WTC11 (cell line): ENCODE data around the gene KYNU.

ENCODE experiments used
- CBFB ChIP-seq: sonication (generic); formaldehyde crosslinking; IDR thresholded peaks from 2 replicates; pipeline ENCODE4 v1.8.1; 2022; ENCODE audit warnings: mild to moderate bottlenecking, low read depth, missing genetic modification reagents
- EMX1 ChIP-seq: fragments of 250-450 bp; sonication (Bioruptor Pico); IDR thresholded peaks from 2 replicates; pipeline ENCODE4 v1.8.0; 2021; ENCODE audit warnings: mild to moderate bottlenecking
- FOXK1 ChIP-seq: sonication (generic); formaldehyde crosslinking; IDR thresholded peaks from 2 replicates; pipeline ENCODE4 v1.8.0; 2022; ENCODE audit warnings: mild to moderate bottlenecking, moderate library complexity, missing genetic modification reagents
- JUN ChIP-seq: sonication (generic); formaldehyde crosslinking; IDR thresholded peaks from 2 replicates; pipeline ENCODE4 v1.8.0; 2023; ENCODE audit warnings: mild to moderate bottlenecking, missing genetic modification reagents
- MYBL2 ChIP-seq: sonication (generic); formaldehyde crosslinking; IDR thresholded peaks from 2 replicates; pipeline ENCODE4 v1.8.1; 2023; ENCODE audit warnings: mild to moderate bottlenecking, moderate library complexity, missing genetic modification reagents
- NR3C1 ChIP-seq: sonication (generic); formaldehyde crosslinking; conservative IDR thresholded peaks from 2 replicates; pipeline ENCODE4 v1.8.1; 2023; ENCODE audit warnings: low read depth, mild to moderate bottlenecking, missing genetic modification reagents
- RORB ChIP-seq: fragments of 250-450 bp; sonication (Bioruptor Pico); IDR thresholded peaks from 2 replicates; pipeline ENCODE4 v1.9.0; 2021; ENCODE audit warnings: mild to moderate bottlenecking
- ZBTB21 ChIP-seq: sonication (generic); formaldehyde crosslinking; IDR thresholded peaks from 2 replicates; pipeline ENCODE4 v1.8.1; 2023; ENCODE audit warnings: mild to moderate bottlenecking, missing genetic modification reagents, borderline replicate concordance
- TF ChIP-seq, protein P1 (sequence below): sonication (generic); formaldehyde crosslinking; IDR thresholded peaks from 2 replicates; pipeline ENCODE4 v1.8.1; 2023; ENCODE audit warnings: mild to moderate bottlenecking, moderate library complexity, missing genetic modification reagents
- TF ChIP-seq, protein P2 (sequence below): fragments of 200-600 bp; IDR thresholded peaks from 2 replicates; pipeline ENCODE4 v1.8.0; 2022; ENCODE audit warnings: antibody characterized with exemption
- TF ChIP-seq, protein P3 (sequence below): sonication (generic); formaldehyde crosslinking; IDR thresholded peaks from 2 replicates; pipeline ENCODE4 v1.8.0; 2022; ENCODE audit warnings: mild to moderate bottlenecking, missing genetic modification reagents
- TF ChIP-seq, protein P4 (sequence below): sonication (generic); formaldehyde crosslinking; IDR thresholded peaks from 2 replicates; pipeline ENCODE4 v1.8.0; 2022; ENCODE audit warnings: mild to moderate bottlenecking, missing genetic modification reagents
- TF ChIP-seq, protein P5 (sequence below): fragments of 250-450 bp; sonication (Bioruptor Pico); IDR thresholded peaks from 2 replicates; pipeline ENCODE4 v1.9.0; 2021; ENCODE audit warnings: mild to moderate bottlenecking
- TF ChIP-seq, protein P6 (sequence below): fragments of 250-450 bp; sonication (Bioruptor Pico); IDR thresholded peaks from 2 replicates; pipeline ENCODE4 v1.9.0; 2021; ENCODE audit warnings: moderate library complexity, mild to moderate bottlenecking, inconsistent platforms, borderline replicate concordance

DNA sequence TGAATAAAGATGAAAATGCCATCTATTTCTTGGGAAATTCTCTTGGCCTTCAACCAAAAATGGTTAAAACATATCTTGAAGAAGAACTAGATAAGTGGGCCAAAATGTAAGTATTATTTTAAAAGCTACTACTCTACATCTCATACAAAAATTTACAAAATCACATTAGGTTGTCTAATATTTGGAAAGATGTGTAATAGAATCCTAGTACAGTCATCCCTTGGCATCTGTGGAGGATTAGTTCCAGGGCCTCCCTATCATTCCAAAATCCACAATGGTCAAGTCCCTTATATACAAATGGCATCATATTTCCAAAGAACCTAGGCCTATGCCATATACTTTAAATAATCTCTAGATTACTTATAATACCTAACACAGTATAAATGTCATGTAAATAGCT lies 41.2 kb downstream of the KYNU start:
- TF ChIP-seq, protein P1, sequence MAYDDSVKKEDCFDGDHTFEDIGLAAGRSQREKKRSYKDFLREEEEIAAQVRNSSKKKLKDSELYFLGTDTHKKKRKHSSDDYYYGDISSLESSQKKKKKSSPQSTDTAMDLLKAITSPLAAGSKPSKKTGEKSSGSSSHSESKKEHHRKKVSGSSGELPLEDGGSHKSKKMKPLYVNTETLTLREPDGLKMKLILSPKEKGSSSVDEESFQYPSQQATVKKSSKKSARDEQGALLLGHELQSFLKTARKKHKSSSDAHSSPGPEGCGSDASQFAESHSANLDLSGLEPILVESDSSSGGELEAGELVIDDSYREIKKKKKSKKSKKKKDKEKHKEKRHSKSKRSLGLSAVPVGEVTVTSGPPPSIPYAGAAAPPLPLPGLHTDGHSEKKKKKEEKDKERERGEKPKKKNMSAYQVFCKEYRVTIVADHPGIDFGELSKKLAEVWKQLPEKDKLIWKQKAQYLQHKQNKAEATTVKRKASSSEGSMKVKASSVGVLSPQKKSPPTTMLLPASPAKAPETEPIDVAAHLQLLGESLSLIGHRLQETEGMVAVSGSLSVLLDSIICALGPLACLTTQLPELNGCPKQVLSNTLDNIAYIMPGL (CRISPR knock-in tag), result no peak
- TF ChIP-seq, protein P2, sequence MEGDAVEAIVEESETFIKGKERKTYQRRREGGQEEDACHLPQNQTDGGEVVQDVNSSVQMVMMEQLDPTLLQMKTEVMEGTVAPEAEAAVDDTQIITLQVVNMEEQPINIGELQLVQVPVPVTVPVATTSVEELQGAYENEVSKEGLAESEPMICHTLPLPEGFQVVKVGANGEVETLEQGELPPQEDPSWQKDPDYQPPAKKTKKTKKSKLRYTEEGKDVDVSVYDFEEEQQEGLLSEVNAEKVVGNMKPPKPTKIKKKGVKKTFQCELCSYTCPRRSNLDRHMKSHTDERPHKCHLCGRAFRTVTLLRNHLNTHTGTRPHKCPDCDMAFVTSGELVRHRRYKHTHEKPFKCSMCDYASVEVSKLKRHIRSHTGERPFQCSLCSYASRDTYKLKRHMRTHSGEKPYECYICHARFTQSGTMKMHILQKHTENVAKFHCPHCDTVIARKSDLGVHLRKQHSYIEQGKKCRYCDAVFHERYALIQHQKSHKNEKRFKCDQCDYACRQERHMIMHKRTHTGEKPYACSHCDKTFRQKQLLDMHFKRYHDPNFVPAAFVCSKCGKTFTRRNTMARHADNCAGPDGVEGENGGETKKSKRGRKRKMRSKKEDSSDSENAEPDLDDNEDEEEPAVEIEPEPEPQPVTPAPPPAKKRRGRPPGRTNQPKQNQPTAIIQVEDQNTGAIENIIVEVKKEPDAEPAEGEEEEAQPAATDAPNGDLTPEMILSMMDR, result no peak
- TF ChIP-seq, protein P3, sequence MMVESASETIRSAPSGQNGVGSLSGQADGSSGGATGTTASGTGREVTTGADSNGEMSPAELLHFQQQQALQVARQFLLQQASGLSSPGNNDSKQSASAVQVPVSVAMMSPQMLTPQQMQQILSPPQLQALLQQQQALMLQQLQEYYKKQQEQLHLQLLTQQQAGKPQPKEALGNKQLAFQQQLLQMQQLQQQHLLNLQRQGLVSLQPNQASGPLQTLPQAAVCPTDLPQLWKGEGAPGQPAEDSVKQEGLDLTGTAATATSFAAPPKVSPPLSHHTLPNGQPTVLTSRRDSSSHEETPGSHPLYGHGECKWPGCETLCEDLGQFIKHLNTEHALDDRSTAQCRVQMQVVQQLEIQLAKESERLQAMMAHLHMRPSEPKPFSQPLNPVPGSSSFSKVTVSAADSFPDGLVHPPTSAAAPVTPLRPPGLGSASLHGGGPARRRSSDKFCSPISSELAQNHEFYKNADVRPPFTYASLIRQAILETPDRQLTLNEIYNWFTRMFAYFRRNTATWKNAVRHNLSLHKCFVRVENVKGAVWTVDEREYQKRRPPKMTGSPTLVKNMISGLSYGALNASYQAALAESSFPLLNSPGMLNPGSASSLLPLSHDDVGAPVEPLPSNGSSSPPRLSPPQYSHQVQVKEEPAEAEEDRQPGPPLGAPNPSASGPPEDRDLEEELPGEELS, result no peak
- TF ChIP-seq, protein P4, sequence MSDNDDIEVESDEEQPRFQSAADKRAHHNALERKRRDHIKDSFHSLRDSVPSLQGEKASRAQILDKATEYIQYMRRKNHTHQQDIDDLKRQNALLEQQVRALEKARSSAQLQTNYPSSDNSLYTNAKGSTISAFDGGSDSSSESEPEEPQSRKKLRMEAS (CRISPR knock-in tag), result no peak
- TF ChIP-seq NR3C1 (no peak), CBFB (CRISPR knock-in tag) (no peak), ZBTB21 (CRISPR knock-in tag) (no peak), EMX1 (no peak), FOXK1 (no peak), JUN (CRISPR knock-in tag) (no peak), MYBL2 (no peak), RORB (CRISPR knock-in tag) (no peak)
- TF ChIP-seq, protein P5, sequence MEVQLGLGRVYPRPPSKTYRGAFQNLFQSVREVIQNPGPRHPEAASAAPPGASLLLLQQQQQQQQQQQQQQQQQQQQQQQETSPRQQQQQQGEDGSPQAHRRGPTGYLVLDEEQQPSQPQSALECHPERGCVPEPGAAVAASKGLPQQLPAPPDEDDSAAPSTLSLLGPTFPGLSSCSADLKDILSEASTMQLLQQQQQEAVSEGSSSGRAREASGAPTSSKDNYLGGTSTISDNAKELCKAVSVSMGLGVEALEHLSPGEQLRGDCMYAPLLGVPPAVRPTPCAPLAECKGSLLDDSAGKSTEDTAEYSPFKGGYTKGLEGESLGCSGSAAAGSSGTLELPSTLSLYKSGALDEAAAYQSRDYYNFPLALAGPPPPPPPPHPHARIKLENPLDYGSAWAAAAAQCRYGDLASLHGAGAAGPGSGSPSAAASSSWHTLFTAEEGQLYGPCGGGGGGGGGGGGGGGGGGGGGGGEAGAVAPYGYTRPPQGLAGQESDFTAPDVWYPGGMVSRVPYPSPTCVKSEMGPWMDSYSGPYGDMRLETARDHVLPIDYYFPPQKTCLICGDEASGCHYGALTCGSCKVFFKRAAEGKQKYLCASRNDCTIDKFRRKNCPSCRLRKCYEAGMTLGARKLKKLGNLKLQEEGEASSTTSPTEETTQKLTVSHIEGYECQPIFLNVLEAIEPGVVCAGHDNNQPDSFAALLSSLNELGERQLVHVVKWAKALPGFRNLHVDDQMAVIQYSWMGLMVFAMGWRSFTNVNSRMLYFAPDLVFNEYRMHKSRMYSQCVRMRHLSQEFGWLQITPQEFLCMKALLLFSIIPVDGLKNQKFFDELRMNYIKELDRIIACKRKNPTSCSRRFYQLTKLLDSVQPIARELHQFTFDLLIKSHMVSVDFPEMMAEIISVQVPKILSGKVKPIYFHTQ (CRISPR knock-in tag), result no peak
- TF ChIP-seq, protein P6, sequence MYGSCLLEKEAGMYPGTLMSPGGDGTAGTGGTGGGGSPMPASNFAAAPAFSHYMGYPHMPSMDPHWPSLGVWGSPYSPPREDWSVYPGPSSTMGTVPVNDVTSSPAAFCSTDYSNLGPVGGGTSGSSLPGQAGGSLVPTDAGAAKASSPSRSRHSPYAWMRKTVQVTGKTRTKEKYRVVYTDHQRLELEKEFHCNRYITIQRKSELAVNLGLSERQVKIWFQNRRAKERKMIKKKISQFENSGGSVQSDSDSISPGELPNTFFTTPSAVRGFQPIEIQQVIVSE (CRISPR knock-in tag), result no peak
